Measurements from ENCODE around the gene BICD1. TPM values are rescaled to one million over a fixed set of nuclear protein-coding genes. Genes with fewer than 3 reads are reported as not detected.

The BICD1 gene
- total and polyA plus RNA-seq, 2 of the 13 experiments (the other 11 are each of a cell fraction or from before 2014, with no cell fraction given), result 4.5 to 5.2 TPM

- CTCF ChIA-PET (ENCODE audit: low intra/inter-chr PET ratio, low total read pairs), result no interaction called here
- no TSS peak for BruUV-seq (replicated peaks)
Measured at GRCh38 chr12:32301216-32301615, 194.6 kb downstream of the BICD1 start.

More at GRCh38 chr12:32301216-32301615, 194.6 kb downstream of the BICD1 start:
- no peak for TF ChIP-seq TBP (CRISPR knock-in tag; IDR thresholded peaks at IDR 0.05)
- TF ChIP-seq, protein P1, sequence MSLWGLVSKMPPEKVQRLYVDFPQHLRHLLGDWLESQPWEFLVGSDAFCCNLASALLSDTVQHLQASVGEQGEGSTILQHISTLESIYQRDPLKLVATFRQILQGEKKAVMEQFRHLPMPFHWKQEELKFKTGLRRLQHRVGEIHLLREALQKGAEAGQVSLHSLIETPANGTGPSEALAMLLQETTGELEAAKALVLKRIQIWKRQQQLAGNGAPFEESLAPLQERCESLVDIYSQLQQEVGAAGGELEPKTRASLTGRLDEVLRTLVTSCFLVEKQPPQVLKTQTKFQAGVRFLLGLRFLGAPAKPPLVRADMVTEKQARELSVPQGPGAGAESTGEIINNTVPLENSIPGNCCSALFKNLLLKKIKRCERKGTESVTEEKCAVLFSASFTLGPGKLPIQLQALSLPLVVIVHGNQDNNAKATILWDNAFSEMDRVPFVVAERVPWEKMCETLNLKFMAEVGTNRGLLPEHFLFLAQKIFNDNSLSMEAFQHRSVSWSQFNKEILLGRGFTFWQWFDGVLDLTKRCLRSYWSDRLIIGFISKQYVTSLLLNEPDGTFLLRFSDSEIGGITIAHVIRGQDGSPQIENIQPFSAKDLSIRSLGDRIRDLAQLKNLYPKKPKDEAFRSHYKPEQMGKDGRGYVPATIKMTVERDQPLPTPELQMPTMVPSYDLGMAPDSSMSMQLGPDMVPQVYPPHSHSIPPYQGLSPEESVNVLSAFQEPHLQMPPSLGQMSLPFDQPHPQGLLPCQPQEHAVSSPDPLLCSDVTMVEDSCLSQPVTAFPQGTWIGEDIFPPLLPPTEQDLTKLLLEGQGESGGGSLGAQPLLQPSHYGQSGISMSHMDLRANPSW (CRISPR knock-in tag; IDR thresholded peaks at IDR 0.05; ENCODE audit: borderline replicate concordance), result no peak
- H2AFZ ChIP-seq (ENCODE audit: low read length), result no peak overlapping the region
- POLR2A ChIA-PET, result no interaction called here
- no peak overlapping the region for H3K4me3 ChIP-seq (replicated peaks in 1 of 3; ENCODE audit: insufficient read depth in 1 of 3, low read depth in 2 of 3, low read length in 3 of 3)
- no peaks in the 10 kb centered on the region for H4K20me1 ChIP-seq (ENCODE audit: insufficient read depth, low read length)
- FAIRE-seq (no peak), DNase-seq (ENCODE audit: low spot score) (no peak), ATAC-seq (no peak)
- no peak overlapping the region for H3K4me2 ChIP-seq (ENCODE audit: low read depth, low read length)
- intact Hi-C loops (cut with micrococcal nuclease; ENCODE audit: unreplicated experiment) (loop anchor here (10.0 kb wide), 1 partner anchor 896 kb away; no protein-coding TSS in a partner anchor), in situ Hi-C loops (cut with HindIII; ENCODE audit: extremely low pct_ligation_motif_present, low pct_unique_long_range_greater_than_20kb) (loop anchor here (10.0 to 25.0 kb wide), 3 partner anchors 236 to 914 kb away; partner anchors contain the start of gene ETFBKMT)
- H3K36me3 ChIP-seq (replicated peaks in 1 of 2; ENCODE audit: control insufficient read depth in 1 of 2, insufficient read depth in 2 of 2, low read length in 2 of 2), result 0 out of 5 replicates have a peak, but pooled peaks cover 0 to 2% of the 10 kb centered on the region in 2 experiments
- H3K79me2 ChIP-seq (ENCODE audit: insufficient read depth, low read length), result no peaks in the 10 kb centered on the region
- peaks cover 5% of the 10 kb centered on the region; the same call in 1 of the 2 replicates for H3K4me1 ChIP-seq (ENCODE audit: insufficient read depth, low read length)
- no peak overlapping the region for H3K27ac ChIP-seq (ENCODE audit: extremely low read length, insufficient read depth, low read length)
- H3K27me3 ChIP-seq (ENCODE audit: control insufficient read depth in 1 of 2, insufficient read depth in 2 of 2, low read length in 2 of 2), result no peaks in the 10 kb centered on the region
- H3K9me3 ChIP-seq (ENCODE audit: low read length), result no peaks in the 10 kb centered on the region
- WGBS (ENCODE audit: low lambda C conversion rate), result 85% methylated on average over 5 of the region's 5 CpGs
- H3K9ac ChIP-seq (ENCODE audit: insufficient read depth, low read depth, low read length), result no peak overlapping the region

Measured in HepG2 (cell line).